ENCODE measurements around the gene DOP1A. TPM values are rescaled to one million over a fixed set of nuclear protein-coding genes. Genes with fewer than 3 reads are reported as not detected.

Gene DOP1A
- polyA plus RNA-seq, 1 of the 3 experiments (the other 2 are of a cell fraction): 3.4 TPM

DNA sequence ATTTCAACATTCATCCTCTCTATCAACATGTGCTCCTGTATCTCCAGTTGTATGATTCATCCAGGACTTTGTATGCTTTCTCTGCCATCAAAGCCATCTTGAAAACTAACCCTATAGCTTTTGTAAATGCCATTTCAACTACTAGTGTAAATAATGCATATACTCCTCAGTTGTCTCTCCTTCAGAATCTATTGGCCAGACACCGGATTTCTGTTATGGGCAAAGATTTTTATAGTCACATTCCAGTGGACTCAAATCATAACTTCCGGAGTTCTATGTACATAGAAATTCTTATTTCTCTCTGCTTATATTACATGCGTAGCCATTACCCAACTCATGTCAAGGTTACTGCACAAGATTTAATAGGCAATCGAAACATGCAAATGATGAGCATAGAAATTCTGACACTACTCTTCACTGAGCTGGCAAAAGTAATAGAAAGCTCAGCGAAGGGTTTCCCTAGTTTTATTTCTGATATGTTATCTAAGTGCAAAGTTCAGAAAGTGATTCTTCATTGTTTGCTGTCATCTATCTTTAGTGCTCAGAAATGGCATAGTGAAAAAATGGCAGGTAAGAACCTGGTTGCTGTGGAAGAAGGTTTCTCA is 70.7 kb downstream of the DOP1A start:
- H3K9me2 ChIP-seq: no peaks in the 10 kb centered on the region
- no peaks in the 10 kb centered on the region for H4K20me1 ChIP-seq (ENCODE audit: insufficient read depth)
- no peak for DNase-seq
- no peak overlapping the region for H3K27ac ChIP-seq (ENCODE audit: low read depth in 2 of 2, low read length in 1 of 2)
- no peaks in the 10 kb centered on the region; a peak in 1 of 4 replicates for H3K4me1 ChIP-seq (ENCODE audit: control insufficient read depth in 1 of 2, insufficient read depth in 2 of 2, low read depth in 1 of 2, low read length in 1 of 2)
- no peaks in the 10 kb centered on the region for H3F3A ChIP-seq (replicated peaks; ENCODE audit: insufficient read depth)
- H3K79me2 ChIP-seq (ENCODE audit: insufficient read depth): no peaks in the 10 kb centered on the region
- no peaks in the 10 kb centered on the region for H3K9me3 ChIP-seq
- 93% methylated on average over 5 of the region's 5 CpGs for WGBS (ENCODE audit: low lambda C conversion rate)
- H3K27me3 ChIP-seq (ENCODE audit: insufficient read depth): no peaks in the 10 kb centered on the region
- H3K36me3 ChIP-seq (replicated peaks in 1 of 2; ENCODE audit: control insufficient read depth in 1 of 2, insufficient read depth in 2 of 2, low read length in 1 of 2): peaks cover 31 to 45% of the 10 kb centered on the region in 2 experiments
- ChIA-PET POLR2A (no interaction called here), CTCF (interaction anchor here (1.6 kb wide), 1 partner anchor 73 kb away, joined by 6 read pairs; the partner anchor contains the start of gene UBE3D)
- no peak overlapping the region for H3K4me2 ChIP-seq
- TF ChIP-seq TAF1 (IDR thresholded peaks at IDR 0.05; ENCODE audit: borderline replicate concordance, low read depth, low read length) (no peak), POLR2AphosphoS5 (IDR thresholded peaks at IDR 0.05; ENCODE audit: low read depth, low read length) (no peak), NRF1 (IDR thresholded peaks at IDR 0.05; ENCODE audit: low read depth, low read length) (no peak), FOXM1 (IDR thresholded peaks at IDR 0.05; ENCODE audit: low read depth) (no peak), RFX5 (IDR thresholded peaks at IDR 0.05; ENCODE audit: low read length) (no peak), TCF12 (IDR thresholded peaks at IDR 0.05) (no peak), FOSL2 (IDR thresholded peaks at IDR 0.05; ENCODE audit: borderline replicate concordance, low read depth) (no peak)
- TF ChIP-seq, protein P1, sequence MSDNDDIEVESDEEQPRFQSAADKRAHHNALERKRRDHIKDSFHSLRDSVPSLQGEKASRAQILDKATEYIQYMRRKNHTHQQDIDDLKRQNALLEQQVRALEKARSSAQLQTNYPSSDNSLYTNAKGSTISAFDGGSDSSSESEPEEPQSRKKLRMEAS (IDR thresholded peaks at IDR 0.05; ENCODE audit: low read depth): no peak
- TF ChIP-seq, protein P2, sequence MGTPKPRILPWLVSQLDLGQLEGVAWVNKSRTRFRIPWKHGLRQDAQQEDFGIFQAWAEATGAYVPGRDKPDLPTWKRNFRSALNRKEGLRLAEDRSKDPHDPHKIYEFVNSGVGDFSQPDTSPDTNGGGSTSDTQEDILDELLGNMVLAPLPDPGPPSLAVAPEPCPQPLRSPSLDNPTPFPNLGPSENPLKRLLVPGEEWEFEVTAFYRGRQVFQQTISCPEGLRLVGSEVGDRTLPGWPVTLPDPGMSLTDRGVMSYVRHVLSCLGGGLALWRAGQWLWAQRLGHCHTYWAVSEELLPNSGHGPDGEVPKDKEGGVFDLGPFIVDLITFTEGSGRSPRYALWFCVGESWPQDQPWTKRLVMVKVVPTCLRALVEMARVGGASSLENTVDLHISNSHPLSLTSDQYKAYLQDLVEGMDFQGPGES (IDR thresholded peaks at IDR 0.05; ENCODE audit: low read depth, low read length): no peak
- TF ChIP-seq, protein P3, sequence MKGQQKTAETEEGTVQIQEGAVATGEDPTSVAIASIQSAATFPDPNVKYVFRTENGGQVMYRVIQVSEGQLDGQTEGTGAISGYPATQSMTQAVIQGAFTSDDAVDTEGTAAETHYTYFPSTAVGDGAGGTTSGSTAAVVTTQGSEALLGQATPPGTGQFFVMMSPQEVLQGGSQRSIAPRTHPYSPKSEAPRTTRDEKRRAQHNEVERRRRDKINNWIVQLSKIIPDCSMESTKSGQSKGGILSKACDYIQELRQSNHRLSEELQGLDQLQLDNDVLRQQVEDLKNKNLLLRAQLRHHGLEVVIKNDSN (IDR thresholded peaks at IDR 0.05; ENCODE audit: borderline replicate concordance, low read depth): no peak
- TF ChIP-seq, protein P4, sequence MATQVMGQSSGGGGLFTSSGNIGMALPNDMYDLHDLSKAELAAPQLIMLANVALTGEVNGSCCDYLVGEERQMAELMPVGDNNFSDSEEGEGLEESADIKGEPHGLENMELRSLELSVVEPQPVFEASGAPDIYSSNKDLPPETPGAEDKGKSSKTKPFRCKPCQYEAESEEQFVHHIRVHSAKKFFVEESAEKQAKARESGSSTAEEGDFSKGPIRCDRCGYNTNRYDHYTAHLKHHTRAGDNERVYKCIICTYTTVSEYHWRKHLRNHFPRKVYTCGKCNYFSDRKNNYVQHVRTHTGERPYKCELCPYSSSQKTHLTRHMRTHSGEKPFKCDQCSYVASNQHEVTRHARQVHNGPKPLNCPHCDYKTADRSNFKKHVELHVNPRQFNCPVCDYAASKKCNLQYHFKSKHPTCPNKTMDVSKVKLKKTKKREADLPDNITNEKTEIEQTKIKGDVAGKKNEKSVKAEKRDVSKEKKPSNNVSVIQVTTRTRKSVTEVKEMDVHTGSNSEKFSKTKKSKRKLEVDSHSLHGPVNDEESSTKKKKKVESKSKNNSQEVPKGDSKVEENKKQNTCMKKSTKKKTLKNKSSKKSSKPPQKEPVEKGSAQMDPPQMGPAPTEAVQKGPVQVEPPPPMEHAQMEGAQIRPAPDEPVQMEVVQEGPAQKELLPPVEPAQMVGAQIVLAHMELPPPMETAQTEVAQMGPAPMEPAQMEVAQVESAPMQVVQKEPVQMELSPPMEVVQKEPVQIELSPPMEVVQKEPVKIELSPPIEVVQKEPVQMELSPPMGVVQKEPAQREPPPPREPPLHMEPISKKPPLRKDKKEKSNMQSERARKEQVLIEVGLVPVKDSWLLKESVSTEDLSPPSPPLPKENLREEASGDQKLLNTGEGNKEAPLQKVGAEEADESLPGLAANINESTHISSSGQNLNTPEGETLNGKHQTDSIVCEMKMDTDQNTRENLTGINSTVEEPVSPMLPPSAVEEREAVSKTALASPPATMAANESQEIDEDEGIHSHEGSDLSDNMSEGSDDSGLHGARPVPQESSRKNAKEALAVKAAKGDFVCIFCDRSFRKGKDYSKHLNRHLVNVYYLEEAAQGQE (IDR thresholded peaks at IDR 0.05; ENCODE audit: low read depth, low read length): no peak
- no peak overlapping the region for H3K4me3 ChIP-seq (ENCODE audit: low read depth in 2 of 2, low read length in 1 of 2)
- no peak overlapping the region for H2AFZ ChIP-seq (ENCODE audit: low read depth)
- no peak overlapping the region for H3K9ac ChIP-seq

All from SK-N-SH (cell line).